Rectal smooth muscle tissue (tissue), 1 donor: Measurements from ENCODE around the gene OXER1.

ENCODE experiments used
- H3K27ac ChIP-seq: one replicate; pipeline ENCODE4 v1.7.0; 2013; ENCODE audit warnings: low read depth, low read length, inconsistent platforms
- H3K27me3 ChIP-seq: one replicate; pipeline ENCODE4 v1.7.0; 2013; ENCODE audit warnings: low read length; ENCODE audit not compliant: control insufficient read depth, insufficient read depth
- H3K36me3 ChIP-seq: one replicate; pipeline ENCODE4 v1.7.0; 2013; ENCODE audit warnings: low read length; ENCODE audit not compliant: control insufficient read depth, insufficient read depth
- H3K4me1 ChIP-seq: one replicate; pipeline ENCODE4 v1.7.0; 2013; ENCODE audit warnings: low read length; ENCODE audit not compliant: control insufficient read depth, insufficient read depth
- H3K4me3 ChIP-seq: one replicate; pipeline ENCODE4 v1.7.0; 2013; ENCODE audit warnings: low read length
- H3K9ac ChIP-seq: one replicate; pipeline ENCODE4 v1.7.0; 2013; ENCODE audit warnings: low read length

The OXER1 gene

DNA sequence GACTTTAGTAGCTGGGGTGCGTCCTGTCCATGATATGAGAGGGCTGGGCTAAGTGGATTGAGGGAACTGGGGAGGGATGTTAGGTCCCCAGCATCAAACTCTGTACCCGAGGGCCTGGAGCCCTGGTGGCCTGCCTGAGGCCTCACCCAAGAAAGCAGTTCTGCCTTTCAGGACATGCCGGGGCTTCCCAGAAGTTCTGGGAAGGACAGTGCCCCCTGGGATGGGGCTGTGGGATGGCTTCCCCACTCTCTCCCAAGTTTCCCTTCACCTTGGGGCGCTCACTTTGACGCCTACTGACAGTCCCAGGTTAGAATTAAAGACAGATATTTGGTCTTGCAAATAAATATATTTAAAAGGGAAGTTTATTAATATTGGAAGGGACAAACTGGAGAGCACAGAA, 1.8 kb downstream of the OXER1 start:
- Histone ChIP-seq H3K36me3 (no peaks in the 10 kb centered on the region), H3K27ac (no peak overlapping the region), H3K4me3 (no peak overlapping the region), H3K9ac (no peak overlapping the region), H3K27me3 (no peaks in the 10 kb centered on the region), H3K4me1 (no peaks in the 10 kb centered on the region)

- H3K4me3 ChIP-seq: no peak overlapping the region
- H3K9ac ChIP-seq: no peak overlapping the region
- H3K27me3 ChIP-seq: no peaks in the 10 kb centered on the region
- no peak overlapping the region for H3K27ac ChIP-seq
- H3K36me3 ChIP-seq: no peaks in the 10 kb centered on the region
- H3K4me1 ChIP-seq: no peaks in the 10 kb centered on the region
Measured at GRCh38 chr2:42761554-42761953, 2.4 kb downstream of the OXER1 start.

- no peaks in the 10 kb centered on the region for H3K4me1 ChIP-seq
- H3K36me3 ChIP-seq: no peaks in the 10 kb centered on the region
- H3K27ac ChIP-seq: no peak overlapping the region
- no peak overlapping the region for H3K4me3 ChIP-seq
- no peaks in the 10 kb centered on the region for H3K27me3 ChIP-seq
- no peak overlapping the region for H3K9ac ChIP-seq
Measured at GRCh38 chr2:42758751-42759150, 5.2 kb downstream of the OXER1 start.

- H3K36me3 ChIP-seq: no peaks in the 10 kb centered on the region
- no peak overlapping the region for H3K27ac ChIP-seq
- H3K4me1 ChIP-seq: no peaks in the 10 kb centered on the region
- H3K4me3 ChIP-seq: no peak overlapping the region
- H3K27me3 ChIP-seq: no peaks in the 10 kb centered on the region
- no peak overlapping the region for H3K9ac ChIP-seq
Measured at GRCh38 chr2:42757981-42758740, 5.8 kb downstream of the OXER1 start.

DNA sequence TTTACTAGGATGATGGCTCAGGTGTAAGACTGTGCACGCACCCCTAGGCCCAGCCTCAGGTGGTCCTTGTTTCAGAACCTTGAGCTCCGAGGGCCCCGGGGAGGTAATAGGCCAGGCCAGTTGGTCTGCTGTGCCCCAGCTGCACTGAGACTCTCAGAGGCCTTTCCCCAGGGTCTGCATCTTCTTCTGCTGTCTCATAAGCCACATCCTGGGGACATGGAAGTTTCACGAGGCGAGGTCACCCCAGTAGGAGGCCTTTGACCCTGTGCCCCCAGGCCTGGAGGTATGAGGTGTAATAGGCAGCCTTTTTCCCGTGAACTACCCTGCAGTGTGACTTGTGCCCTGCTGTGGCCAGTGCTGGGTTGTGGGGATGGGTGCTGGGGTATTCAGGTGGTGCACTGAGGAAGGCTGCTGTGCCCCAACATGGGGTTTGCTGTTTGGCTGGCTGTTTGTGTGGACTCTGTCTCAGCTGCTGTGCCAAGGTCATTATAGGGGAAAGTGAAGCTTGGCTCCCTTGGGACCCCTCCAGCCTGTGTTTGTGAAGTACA, 6.9 kb downstream of the OXER1 start:
- Histone ChIP-seq H3K27ac (no peak overlapping the region), H3K27me3 (no peaks in the 10 kb centered on the region), H3K4me1 (no peaks in the 10 kb centered on the region), H3K4me3 (no peak overlapping the region), H3K9ac (no peak overlapping the region), H3K36me3 (no peaks in the 10 kb centered on the region)

GRCh38 chr2:42756150-42756775, 7.7 kb downstream of the OXER1 start:
- Histone ChIP-seq H3K9ac (no peak overlapping the region), H3K27me3 (no peaks in the 10 kb centered on the region), H3K36me3 (no peaks in the 10 kb centered on the region), H3K27ac (no peak overlapping the region), H3K4me3 (no peak overlapping the region), H3K4me1 (peaks cover 5% of the 10 kb centered on the region)

- Histone ChIP-seq H3K4me3 (no peak overlapping the region), H3K27me3 (no peaks in the 10 kb centered on the region), H3K27ac (no peak overlapping the region), H3K4me1 (peaks cover 8% of the 10 kb centered on the region), H3K9ac (no peak overlapping the region), H3K36me3 (no peaks in the 10 kb centered on the region)
Measured at GRCh38 chr2:42755191-42755880, 8.6 kb downstream of the OXER1 start.

GRCh38 chr2:42754776-42755140, 9.2 kb downstream of the OXER1 start:
- Histone ChIP-seq H3K9ac (no peak overlapping the region), H3K4me3 (no peak overlapping the region), H3K27me3 (no peaks in the 10 kb centered on the region), H3K4me1 (peaks cover 8% of the 10 kb centered on the region), H3K27ac (no peak overlapping the region), H3K36me3 (no peaks in the 10 kb centered on the region)

DNA sequence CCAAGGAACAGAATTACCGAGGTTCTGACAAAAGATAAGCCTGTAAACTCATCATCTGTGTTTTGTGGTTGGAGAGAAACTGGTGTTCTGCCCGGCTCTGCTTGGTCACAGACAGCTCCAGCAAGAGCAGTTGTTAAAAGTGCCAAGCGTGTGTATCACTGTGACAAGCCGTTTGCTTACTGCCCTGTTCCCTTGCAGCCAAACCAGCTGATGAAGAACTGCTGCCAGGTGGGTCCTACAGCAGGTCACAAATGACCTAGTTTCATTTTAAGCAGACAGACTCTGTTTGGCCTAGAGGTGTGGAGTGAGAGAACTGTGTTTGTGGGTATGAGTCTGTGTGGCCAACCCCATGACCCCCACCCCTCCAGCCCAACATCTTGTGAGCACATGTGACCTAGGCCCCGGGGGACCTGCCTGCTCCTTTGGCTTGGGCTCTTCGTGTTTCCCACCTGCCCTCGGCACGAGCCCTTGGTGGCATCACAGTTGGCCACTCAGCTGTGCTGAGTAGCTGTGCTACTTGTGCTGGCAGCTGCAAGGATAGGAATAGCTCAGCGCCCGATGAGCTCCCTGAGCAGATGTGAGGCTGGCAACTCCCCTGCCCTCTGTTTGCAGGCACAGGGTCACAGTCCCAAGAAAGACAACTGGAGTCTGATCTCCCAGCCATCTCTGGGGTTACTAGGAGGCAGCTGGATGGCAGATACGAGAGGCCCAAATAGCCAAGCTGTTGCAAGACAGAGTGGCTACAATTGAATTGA, 9.7 kb downstream of the OXER1 start:
- no peak overlapping the region for H3K27ac ChIP-seq
- H3K4me1 ChIP-seq: peaks cover 8% of the 10 kb centered on the region
- no peak overlapping the region for H3K9ac ChIP-seq
- H3K27me3 ChIP-seq: no peaks in the 10 kb centered on the region
- no peaks in the 10 kb centered on the region for H3K36me3 ChIP-seq
- no peak overlapping the region for H3K4me3 ChIP-seq

DNA sequence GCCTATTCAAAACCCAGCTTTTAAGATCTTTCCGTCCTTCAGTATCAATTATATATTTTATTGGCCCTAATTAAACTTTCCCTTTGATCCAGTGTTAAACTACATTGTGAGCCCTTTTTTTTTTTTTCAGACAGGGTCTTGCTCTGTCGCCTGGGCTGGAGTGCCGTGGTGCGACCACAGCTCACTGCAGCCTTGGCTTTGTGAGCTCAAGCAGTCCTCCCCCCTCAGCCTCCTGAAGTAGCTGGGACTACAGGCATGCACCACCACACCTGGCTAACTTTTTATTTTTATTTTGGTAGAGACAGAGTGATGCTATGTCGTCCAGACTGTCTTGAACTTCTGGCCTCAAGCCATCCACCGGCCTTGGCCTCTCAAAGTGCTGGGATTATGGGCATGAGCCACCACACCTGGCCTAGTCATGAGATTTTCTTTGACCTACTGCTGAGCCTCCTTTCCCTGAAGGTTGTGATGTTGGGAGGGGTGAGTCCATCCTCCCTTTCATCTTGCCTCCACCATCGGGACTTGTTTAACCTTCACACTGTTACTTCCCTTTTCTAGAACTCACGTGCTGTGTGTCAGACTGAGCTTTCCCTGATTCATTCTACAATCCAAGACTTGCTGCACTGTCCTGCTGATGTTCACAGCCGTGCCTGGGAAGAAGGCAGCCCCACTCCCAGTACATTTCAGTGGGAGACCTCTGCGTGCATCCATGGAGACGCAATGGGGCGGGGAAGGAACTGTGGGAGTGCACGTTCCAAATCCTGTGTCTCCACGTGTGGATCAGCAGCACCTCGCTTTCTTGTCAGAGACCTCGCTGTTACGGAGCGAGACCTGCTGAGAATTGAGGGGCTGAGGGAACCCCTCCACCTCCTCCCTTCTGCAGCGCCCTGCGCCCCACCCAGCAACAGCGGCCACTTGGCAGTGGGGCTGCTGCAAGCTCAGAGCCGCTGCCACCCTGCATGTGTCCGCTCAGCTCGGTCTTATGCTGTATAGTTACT, 10.8 kb downstream of the OXER1 start:
- no peak overlapping the region for H3K9ac ChIP-seq
- no peak overlapping the region for H3K4me3 ChIP-seq
- no peaks in the 10 kb centered on the region for H3K36me3 ChIP-seq
- H3K27me3 ChIP-seq: no peaks in the 10 kb centered on the region
- H3K4me1 ChIP-seq: peaks cover 8% of the 10 kb centered on the region
- H3K27ac ChIP-seq: no peak overlapping the region

DNA sequence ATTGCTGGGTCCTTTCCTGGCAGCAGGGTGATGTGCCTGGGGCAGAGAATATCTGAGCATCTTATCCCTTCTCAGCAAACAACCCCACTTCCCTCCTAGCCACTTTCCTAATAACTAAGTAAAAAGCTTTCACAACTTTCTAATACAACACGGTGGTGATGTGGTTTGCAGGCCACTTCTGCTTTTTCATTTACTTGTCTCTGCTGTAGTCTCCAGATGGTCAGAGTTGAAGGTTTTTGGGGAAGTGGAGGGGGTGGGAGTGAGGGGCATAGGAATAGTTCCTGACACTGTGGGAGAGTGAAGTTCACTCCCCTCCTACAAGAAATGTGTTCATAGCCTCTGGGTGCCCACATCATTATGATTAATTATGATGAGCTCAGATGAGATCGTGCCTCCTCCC, 11.6 kb downstream of the OXER1 start:
- Histone ChIP-seq H3K4me1 (peaks cover 8% of the 10 kb centered on the region), H3K36me3 (no peaks in the 10 kb centered on the region), H3K9ac (no peak overlapping the region), H3K27me3 (no peaks in the 10 kb centered on the region), H3K27ac (no peak overlapping the region), H3K4me3 (no peak overlapping the region)
